Stomach (tissue), 4 donors: ENCODE data around the gene ALG1L2.
"Not testable (repeated sequence)": the region's sequence is repeated elsewhere in the genome, so short reads cannot be mapped to it uniquely, and the experiment has no call there.

Source experiments
- CTCF ChIP-seq, 7 experiments: fragments of 450-650 bp in 4 of 7; fragments of 200-600 bp in 3 of 7; sonication (generic) in 3 of 7; IDR thresholded peaks; one replicate each; pipeline ENCODE4 v1.5.1; 2016 to 2019; ENCODE audit warnings: antibody characterized with exemption in 7 of 7, control low read depth in 2 of 7, mild to moderate bottlenecking in 1 of 7
- POLR2AphosphoS5 ChIP-seq, 3 donors: sonication (generic); formaldehyde crosslinking; IDR thresholded peaks; one replicate each; pipeline ENCODE4 v1.6.1; 2016; ENCODE audit warnings: antibody characterized with exemption in 3 of 3

GRCh38 chr3:130058716-130059115 is 22.9 kb upstream of the ALG1L2 start:
- TF ChIP-seq CTCF, POLR2AphosphoS5 (IDR thresholded peaks at IDR 0.05): not testable (repeated sequence)
